GM03348 (cell line): ENCODE data around the gene PDLIM7.
"Not testable (repeated sequence)": the region's sequence is repeated elsewhere in the genome, so short reads cannot be mapped to it uniquely, and the experiment has no call there.

Experiments
- DNase-seq: peaks from one replicate; pipeline ENCODE4 v3.0.0; 2012; ENCODE audit warnings: low spot score

The PDLIM7 gene

GRCh38 chr5:177490992-177491391 is 6.4 kb downstream of the PDLIM7 start:
- no peak for DNase-seq

GRCh38 chr5:177490311-177490991 is 7.0 kb downstream of the PDLIM7 start:
- no peak for DNase-seq

- DNase-seq = no peak
Observed at GRCh38 chr5:177489119-177489716, 8.2 kb downstream of the PDLIM7 start.

GRCh38 chr5:177487975-177488374 is 9.4 kb downstream of the PDLIM7 start:
- no peak for DNase-seq

- DNase-seq = no peak
Observed at GRCh38 chr5:177487144-177487543, 10.3 kb downstream of the PDLIM7 start.

- DNase-seq = no peak
Observed at GRCh38 chr5:177486256-177486655, 11.1 kb downstream of the PDLIM7 start.

- not testable (repeated sequence) for DNase-seq
Observed at GRCh38 chr5:177485753-177486152, 11.7 kb downstream of the PDLIM7 start.

- DNase-seq = no peak
Observed at GRCh38 chr5:177484902-177485549, 12.4 kb downstream of the PDLIM7 start.

GRCh38 chr5:177483994-177484901 is 13.2 kb downstream of the PDLIM7 start:
- no peak for DNase-seq

GRCh38 chr5:177483042-177483441 is 14.4 kb downstream of the PDLIM7 start:
- DNase-seq = no peak

GRCh38 chr5:177482359-177482795 is 15.0 kb downstream of the PDLIM7 start:
- no peak for DNase-seq

GRCh38 chr5:177479774-177480173 is 17.6 kb downstream of the PDLIM7 start:
- no peak for DNase-seq

- peak; percentile 59 for DNase-seq
Observed at GRCh38 chr5:177478711-177479646, 18.4 kb downstream of the PDLIM7 start.

- no peak for DNase-seq
Observed at GRCh38 chr5:177477701-177478477, 19.5 kb downstream of the PDLIM7 start.

- DNase-seq = peak; percentile 55
Observed at GRCh38 chr5:177476531-177477233, 20.7 kb downstream of the PDLIM7 start.

GRCh38 chr5:177475563-177476427 is 21.6 kb downstream of the PDLIM7 start:
- DNase-seq = no peak

GRCh38 chr5:177474846-177475562 is 22.4 kb downstream of the PDLIM7 start:
- no peak for DNase-seq

- DNase-seq = no peak
Observed at GRCh38 chr5:177474002-177474476, 23.4 kb downstream of the PDLIM7 start.
